Nephron progenitor cell (in vitro differentiated cells): Measurements from ENCODE around the gene MESP1.
"Not testable (repeated sequence)": the region's sequence is repeated elsewhere in the genome, so short reads cannot be mapped to it uniquely, and the experiment has no call there.

Source experiments
- DNase-seq: peaks from one replicate; pipeline ENCODE4 v3.0.0; 2021
- H3K27ac Mint-ChIP-seq: 2 replicates; pipeline ENCODE4 v1.8.0; 2021; ENCODE audit warnings: mild to moderate bottlenecking, moderate library complexity, mixed read lengths
- H3K27me3 Mint-ChIP-seq: 2 replicates; pipeline ENCODE4 v1.8.0; 2021; ENCODE audit warnings: mild to moderate bottlenecking, low read depth, mixed read lengths; ENCODE audit not compliant: poor library complexity
- H3K36me3 Mint-ChIP-seq: 2 replicates; pipeline ENCODE4 v1.8.0; 2021; ENCODE audit warnings: low read depth, mixed read lengths
- H3K4me1 Mint-ChIP-seq: 2 replicates; pipeline ENCODE4 v1.8.0; 2021; ENCODE audit warnings: mixed read lengths
- H3K4me3 Mint-ChIP-seq: 2 replicates; pipeline ENCODE4 v1.8.0; 2021; ENCODE audit warnings: mild to moderate bottlenecking, moderate library complexity, mixed read lengths
- H3K9me3 Mint-ChIP-seq: 2 replicates; pipeline ENCODE4 v1.8.0; 2021; ENCODE audit warnings: mild to moderate bottlenecking, moderate library complexity, mixed read lengths
- TF ChIP-seq, protein P1 (sequence below): fragments of 200-600 bp; sonication (generic); IDR thresholded peaks from 2 replicates; pipeline ENCODE4 v1.5.0; 2021; ENCODE audit warnings: antibody characterized with exemption

Gene MESP1

DNA sequence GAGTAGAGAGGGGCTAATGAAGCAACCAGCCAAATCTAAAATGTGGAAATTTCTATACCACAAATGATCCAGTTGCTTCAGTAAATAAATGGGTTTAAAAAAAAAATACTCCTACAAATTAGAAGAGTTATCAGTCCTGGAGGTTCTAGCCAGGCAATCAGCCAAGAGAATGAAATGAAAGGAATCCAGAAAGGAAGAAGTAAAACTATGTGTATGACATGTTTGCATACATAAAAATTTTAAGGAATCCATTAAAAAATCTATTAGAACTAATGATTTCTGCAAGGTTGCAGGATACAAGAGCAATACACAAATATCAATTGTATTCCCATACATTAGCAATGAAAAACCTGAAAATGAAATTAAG, 34.7 kb upstream of the MESP1 start:
- TF ChIP-seq, protein P1, sequence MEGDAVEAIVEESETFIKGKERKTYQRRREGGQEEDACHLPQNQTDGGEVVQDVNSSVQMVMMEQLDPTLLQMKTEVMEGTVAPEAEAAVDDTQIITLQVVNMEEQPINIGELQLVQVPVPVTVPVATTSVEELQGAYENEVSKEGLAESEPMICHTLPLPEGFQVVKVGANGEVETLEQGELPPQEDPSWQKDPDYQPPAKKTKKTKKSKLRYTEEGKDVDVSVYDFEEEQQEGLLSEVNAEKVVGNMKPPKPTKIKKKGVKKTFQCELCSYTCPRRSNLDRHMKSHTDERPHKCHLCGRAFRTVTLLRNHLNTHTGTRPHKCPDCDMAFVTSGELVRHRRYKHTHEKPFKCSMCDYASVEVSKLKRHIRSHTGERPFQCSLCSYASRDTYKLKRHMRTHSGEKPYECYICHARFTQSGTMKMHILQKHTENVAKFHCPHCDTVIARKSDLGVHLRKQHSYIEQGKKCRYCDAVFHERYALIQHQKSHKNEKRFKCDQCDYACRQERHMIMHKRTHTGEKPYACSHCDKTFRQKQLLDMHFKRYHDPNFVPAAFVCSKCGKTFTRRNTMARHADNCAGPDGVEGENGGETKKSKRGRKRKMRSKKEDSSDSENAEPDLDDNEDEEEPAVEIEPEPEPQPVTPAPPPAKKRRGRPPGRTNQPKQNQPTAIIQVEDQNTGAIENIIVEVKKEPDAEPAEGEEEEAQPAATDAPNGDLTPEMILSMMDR, result no peak
- peaks cover 44% of the 10 kb centered on the region for H3K27me3 Mint-ChIP-seq
- no peak overlapping the region for H3K4me3 Mint-ChIP-seq
- H3K27ac Mint-ChIP-seq, result no peak overlapping the region
- peaks cover 7% of the 10 kb centered on the region for H3K36me3 Mint-ChIP-seq
- no peak for DNase-seq
- peaks cover 14% of the 10 kb centered on the region for H3K4me1 Mint-ChIP-seq
- H3K9me3 Mint-ChIP-seq, result peaks cover 34% of the 10 kb centered on the region

DNA sequence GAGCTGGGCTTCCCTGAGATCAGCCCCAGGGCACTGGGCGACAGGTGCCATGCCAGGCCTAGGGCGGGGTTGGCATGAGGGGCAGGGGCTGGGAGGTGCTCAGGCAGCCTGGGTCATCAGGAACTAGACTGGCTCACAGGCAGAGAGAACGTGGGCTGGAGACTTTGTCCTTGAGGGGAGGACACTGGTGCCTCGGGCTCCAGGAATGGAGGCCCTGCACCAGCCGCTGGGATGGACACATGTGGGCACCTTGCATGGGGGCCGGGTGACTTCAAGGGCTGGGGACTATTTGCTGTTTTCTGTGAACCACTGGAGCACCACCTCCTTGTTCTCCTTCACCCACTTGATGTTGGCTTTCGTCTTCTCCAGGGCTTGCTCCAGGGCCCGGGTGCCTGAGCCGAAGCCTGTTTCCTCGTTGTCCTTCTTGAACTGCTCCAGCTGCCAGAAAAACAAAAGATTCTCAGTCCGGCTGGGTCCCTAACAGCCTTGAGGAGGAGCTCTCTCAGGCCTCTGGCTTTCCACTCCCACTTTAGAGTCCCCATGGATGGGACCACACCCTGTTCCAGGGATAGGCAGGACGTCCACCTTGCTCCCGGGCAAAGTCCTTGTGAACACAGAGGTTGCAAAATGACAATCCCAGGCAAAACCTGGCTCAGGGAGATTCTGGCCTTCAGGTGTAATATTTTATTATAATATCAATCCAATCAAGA, 34.2 kb upstream of the MESP1 start:
- Mint-ChIP-seq H3K27ac (no peak overlapping the region), H3K36me3 (peaks cover 7% of the 10 kb centered on the region), H3K4me3 (no peak overlapping the region), H3K9me3 (peaks cover 34% of the 10 kb centered on the region), H3K4me1 (peaks cover 14% of the 10 kb centered on the region), H3K27me3 (peaks cover 48% of the 10 kb centered on the region)
- TF ChIP-seq, protein P1, result no peak
- no peak for DNase-seq

DNA sequence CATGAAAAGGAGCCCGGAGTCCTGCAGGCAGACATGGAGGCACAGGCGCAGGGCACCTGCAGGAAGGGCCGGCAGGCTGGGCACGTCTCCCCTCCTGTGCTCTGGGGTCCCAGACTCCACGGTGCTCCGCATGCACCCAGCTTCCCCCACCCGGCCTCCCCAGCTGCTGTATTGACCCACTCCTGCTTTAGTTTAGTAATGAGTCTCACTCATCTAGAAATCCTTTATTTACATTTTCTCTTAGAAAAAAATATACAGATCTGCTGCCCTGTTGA, 33.6 kb upstream of the MESP1 start:
- no peak overlapping the region for H3K4me3 Mint-ChIP-seq
- peaks cover 7% of the 10 kb centered on the region for H3K36me3 Mint-ChIP-seq
- H3K9me3 Mint-ChIP-seq, result peaks cover 34% of the 10 kb centered on the region
- no peak for DNase-seq
- H3K4me1 Mint-ChIP-seq, result peaks cover 14% of the 10 kb centered on the region
- H3K27ac Mint-ChIP-seq, result no peak overlapping the region
- TF ChIP-seq, protein P1, result no peak
- H3K27me3 Mint-ChIP-seq, result peaks cover 49% of the 10 kb centered on the region

DNA sequence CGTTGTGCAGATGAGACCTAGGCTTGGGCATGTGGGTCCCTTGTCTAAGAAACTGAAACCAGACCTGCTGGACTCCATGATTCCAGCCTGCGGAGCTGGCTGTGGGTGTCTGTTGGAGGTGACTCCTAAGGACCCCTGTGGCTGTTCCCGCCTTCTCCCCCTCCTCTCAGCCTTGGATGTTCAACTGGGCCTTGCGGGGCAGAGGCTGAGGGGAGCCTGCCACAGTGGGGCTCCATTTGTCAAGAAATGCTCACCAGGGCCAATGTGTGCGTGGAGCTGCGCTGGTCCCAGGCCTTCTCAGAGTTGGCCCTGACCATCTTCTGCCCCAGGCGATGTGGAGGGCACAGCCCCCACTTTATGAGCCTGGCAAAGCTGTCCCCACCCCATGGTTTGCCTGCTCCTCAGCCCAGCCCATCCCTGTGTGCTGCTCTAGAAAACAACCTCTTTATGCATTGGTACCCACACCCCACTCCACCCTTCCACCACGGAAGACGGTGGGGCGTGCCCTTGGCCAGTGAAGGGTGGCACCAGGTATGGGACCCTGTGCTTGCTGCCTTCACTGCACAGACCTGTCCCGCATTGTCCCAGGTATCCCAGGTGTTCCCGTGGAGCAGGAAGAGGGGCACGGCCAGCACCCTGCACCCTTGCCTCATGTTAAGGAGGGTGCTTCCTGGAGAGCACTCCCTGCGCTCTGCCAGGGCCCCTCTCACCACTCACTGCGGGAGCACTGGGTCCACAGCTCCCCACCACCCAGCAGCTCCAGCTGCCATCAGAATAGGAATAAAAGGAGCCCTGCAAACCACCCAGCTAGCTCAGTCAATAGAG, 33.0 kb upstream of the MESP1 start:
- H3K4me1 Mint-ChIP-seq, result peaks cover 14% of the 10 kb centered on the region
- H3K27ac Mint-ChIP-seq, result no peak overlapping the region
- no peak overlapping the region for H3K4me3 Mint-ChIP-seq
- TF ChIP-seq, protein P1, result no peak
- H3K27me3 Mint-ChIP-seq, result peaks cover 53% of the 10 kb centered on the region
- peaks cover 7% of the 10 kb centered on the region for H3K36me3 Mint-ChIP-seq
- no peak for DNase-seq
- peaks cover 32% of the 10 kb centered on the region for H3K9me3 Mint-ChIP-seq

DNA sequence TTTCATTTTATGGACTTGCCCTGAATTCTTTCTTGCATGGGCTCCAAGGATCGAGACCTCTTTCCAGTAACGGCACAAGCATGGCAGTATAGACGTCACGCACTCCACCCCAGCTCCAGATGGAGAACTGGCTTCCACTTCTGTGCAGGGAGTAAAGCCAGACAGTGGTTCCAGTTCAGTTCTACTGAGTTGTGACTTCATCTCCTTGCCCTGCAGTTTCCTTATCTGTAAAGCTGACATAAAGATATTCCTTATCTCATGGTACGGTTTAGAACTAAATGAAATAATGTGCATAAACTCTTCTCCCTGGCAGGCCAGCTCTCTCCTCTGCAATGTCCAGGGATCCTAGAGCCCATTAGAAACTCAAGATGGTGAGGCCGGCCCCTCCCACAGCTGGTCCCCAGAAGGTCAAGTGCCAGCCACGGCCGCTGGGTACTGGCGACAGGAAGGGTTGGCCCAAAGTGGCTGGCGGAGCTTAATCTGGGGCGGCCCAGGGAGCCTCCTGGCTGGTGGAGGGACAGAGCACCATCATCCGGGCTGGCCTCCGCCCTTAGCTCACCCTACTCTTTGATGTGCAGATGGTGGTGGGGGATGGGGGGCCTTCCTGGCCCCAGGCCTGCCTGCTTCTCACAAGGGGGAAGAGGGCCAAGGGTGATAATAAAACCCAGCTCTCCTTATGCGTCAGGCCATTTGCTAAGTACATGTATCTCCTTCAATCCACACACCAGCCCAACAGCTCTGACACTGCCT, 32.2 kb upstream of the MESP1 start:
- no peak overlapping the region for H3K27ac Mint-ChIP-seq
- peaks cover 6% of the 10 kb centered on the region for H3K36me3 Mint-ChIP-seq
- peaks cover 61% of the 10 kb centered on the region for H3K27me3 Mint-ChIP-seq
- no peak overlapping the region for H3K4me3 Mint-ChIP-seq
- DNase-seq, result no peak
- peaks cover 27% of the 10 kb centered on the region for H3K9me3 Mint-ChIP-seq
- TF ChIP-seq, protein P1, result no peak
- peaks cover 14% of the 10 kb centered on the region for H3K4me1 Mint-ChIP-seq

DNA sequence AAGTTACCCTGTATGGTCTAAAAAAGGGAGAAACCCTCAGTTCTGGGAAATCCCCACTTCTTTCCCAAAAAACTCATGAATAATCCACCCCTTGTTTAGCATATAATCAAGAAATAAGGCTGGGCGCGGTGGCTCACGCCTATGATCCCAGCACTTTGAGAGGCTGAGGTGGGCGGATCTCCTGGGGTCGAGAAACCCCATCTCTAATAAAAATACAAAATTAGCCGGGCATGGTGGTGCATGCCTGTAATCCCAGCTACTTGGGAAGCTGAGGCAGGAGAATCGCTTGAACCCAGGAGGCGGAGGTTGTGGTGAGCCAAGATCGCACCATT, 31.5 kb upstream of the MESP1 start:
- H3K27ac Mint-ChIP-seq, DNase-seq, H3K4me3 Mint-ChIP-seq, H3K36me3 Mint-ChIP-seq: not testable (repeated sequence)
- peaks cover 14% of the 10 kb centered on the region for H3K4me1 Mint-ChIP-seq
- peaks cover 20% of the 10 kb centered on the region for H3K9me3 Mint-ChIP-seq
- peaks cover 68% of the 10 kb centered on the region for H3K27me3 Mint-ChIP-seq
